Measurements from ENCODE around the gene MIOX.

MIOX gene

GRCh38 chr22:50461979-50462540, 24.6 kb upstream of the MIOX start:
- no peak for DNase-seq (ENCODE audit: low read depth, low spot score)
- no peak overlapping the region for H3K4me3 ChIP-seq (ENCODE audit: low read depth, low read length)
- TF ChIP-seq CTCF (IDR thresholded peaks at IDR 0.05; ENCODE audit: low read depth, low read length) = no peak
- in situ Hi-C loops (cut with HindIII; ENCODE audit: low sequenced_read_pairs) = no loop called here

GRCh38 chr22:50463188-50463900, 23.3 kb upstream of the MIOX start:
- in situ Hi-C loops (cut with HindIII; ENCODE audit: low sequenced_read_pairs) = no loop called here
- TF ChIP-seq CTCF (IDR thresholded peaks at IDR 0.05; ENCODE audit: low read depth, low read length) = no peak

GRCh38 chr22:50464451-50464850, 22.2 kb upstream of the MIOX start:
- no peak for DNase-seq (ENCODE audit: low read depth, low spot score)
- in situ Hi-C loops (cut with HindIII; ENCODE audit: low sequenced_read_pairs) = no loop called here
- no peak for TF ChIP-seq CTCF (IDR thresholded peaks at IDR 0.05; ENCODE audit: low read depth, low read length)
- H3K4me3 ChIP-seq (ENCODE audit: low read depth, low read length) = no peak overlapping the region

More at GRCh38 chr22:50463188-50463900, 23.3 kb upstream of the MIOX start:
- no peak for DNase-seq (ENCODE audit: low read depth, low spot score)
- no peak overlapping the region for H3K4me3 ChIP-seq (ENCODE audit: low read depth, low read length)

GRCh38 chr22:50465066-50465930, 21.4 kb upstream of the MIOX start:
- no peak for DNase-seq (ENCODE audit: low read depth, low spot score)
- no peak for TF ChIP-seq CTCF (IDR thresholded peaks at IDR 0.05; ENCODE audit: low read depth, low read length)
- no peak overlapping the region for H3K4me3 ChIP-seq (ENCODE audit: low read depth, low read length)
- in situ Hi-C loops (cut with HindIII; ENCODE audit: low sequenced_read_pairs) = no loop called here

- TF ChIP-seq CTCF (IDR thresholded peaks at IDR 0.05; ENCODE audit: low read depth, low read length) = no peak
- no peak overlapping the region for H3K4me3 ChIP-seq (ENCODE audit: low read depth, low read length)
- in situ Hi-C loops (cut with HindIII; ENCODE audit: low sequenced_read_pairs) = no loop called here
- DNase-seq (ENCODE audit: low read depth, low spot score) = no peak
These were observed 19.3 kb upstream of the MIOX start for GRCh38 chr22:50467341-50467740.

GRCh38 chr22:50467773-50468440, 18.8 kb upstream of the MIOX start:
- no peak for DNase-seq (ENCODE audit: low read depth, low spot score)
- in situ Hi-C loops (cut with HindIII; ENCODE audit: low sequenced_read_pairs) = no loop called here
- TF ChIP-seq CTCF (IDR thresholded peaks at IDR 0.05; ENCODE audit: low read depth, low read length) = no peak
- no peak overlapping the region for H3K4me3 ChIP-seq (ENCODE audit: low read depth, low read length)
